Erythroblast (primary cell): Measurements from ENCODE around the gene MS4A1.

Experiments used
- GATA1 ChIP-seq: IDR thresholded peaks from 2 replicates; pipeline ENCODE4 v1.6.1; 2011; ENCODE audit warnings: low read depth, mild to moderate bottlenecking, control low read depth, low read length, moderate library complexity
- POLR2A ChIP-seq: IDR thresholded peaks from 2 replicates; pipeline ENCODE4 v1.6.1; 2011; ENCODE audit warnings: mild to moderate bottlenecking, low read length

DNA sequence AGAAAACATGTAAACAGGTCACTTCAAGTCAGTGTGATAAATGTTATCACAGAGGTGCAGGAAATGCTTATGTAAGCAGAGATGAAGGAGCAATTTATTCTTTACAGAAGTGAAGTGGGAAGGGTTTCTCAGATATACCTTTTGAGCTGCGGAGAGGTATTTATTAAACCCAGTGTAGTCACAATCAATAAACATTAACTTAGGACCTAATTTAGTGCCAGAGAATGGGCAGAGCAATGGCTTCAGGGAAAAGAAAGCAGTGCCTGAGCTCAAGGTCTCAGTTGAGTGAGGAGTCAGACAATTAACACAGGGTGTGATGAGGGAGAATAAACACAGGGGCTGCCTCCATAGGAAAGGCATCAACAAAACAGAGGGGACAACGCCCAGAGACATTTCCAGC lies 24.4 kb upstream of the MS4A1 start:
- TF ChIP-seq POLR2A (no peak), GATA1 (no peak)
